ENCODE results near the gene CUL1.

Gene CUL1

DNA sequence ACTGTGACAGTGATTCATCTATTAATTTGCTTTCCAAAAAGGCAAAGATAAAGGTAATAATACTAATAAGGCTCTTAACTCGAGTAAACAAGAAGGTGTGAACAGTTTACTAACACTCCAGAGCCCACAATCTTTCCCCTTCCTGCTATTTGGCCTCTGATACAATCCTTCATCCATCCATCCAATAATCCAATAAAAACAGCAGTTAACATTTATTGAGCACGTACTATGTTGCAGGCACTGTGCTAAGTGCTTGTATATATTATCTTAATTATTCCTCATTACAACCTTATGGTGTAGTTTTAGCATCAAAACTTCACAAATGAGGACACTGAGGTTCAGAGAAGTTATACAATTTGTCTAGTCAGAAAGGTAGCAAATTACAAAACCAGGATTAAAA is 135.9 kb downstream of the CUL1 start:
- in situ Hi-C loops (cut with MboI; ENCODE audit: low sequenced_read_pairs, unreplicated experiment): no loop called here
- DNase-seq (ENCODE audit: low spot score): no peak
- TF ChIP-seq, protein P1, sequence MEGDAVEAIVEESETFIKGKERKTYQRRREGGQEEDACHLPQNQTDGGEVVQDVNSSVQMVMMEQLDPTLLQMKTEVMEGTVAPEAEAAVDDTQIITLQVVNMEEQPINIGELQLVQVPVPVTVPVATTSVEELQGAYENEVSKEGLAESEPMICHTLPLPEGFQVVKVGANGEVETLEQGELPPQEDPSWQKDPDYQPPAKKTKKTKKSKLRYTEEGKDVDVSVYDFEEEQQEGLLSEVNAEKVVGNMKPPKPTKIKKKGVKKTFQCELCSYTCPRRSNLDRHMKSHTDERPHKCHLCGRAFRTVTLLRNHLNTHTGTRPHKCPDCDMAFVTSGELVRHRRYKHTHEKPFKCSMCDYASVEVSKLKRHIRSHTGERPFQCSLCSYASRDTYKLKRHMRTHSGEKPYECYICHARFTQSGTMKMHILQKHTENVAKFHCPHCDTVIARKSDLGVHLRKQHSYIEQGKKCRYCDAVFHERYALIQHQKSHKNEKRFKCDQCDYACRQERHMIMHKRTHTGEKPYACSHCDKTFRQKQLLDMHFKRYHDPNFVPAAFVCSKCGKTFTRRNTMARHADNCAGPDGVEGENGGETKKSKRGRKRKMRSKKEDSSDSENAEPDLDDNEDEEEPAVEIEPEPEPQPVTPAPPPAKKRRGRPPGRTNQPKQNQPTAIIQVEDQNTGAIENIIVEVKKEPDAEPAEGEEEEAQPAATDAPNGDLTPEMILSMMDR (IDR thresholded peaks at IDR 0.05; ENCODE audit: borderline replicate concordance, control extremely low read depth, extremely low read depth, insufficient read depth, missing control alignments): no peak

DNA sequence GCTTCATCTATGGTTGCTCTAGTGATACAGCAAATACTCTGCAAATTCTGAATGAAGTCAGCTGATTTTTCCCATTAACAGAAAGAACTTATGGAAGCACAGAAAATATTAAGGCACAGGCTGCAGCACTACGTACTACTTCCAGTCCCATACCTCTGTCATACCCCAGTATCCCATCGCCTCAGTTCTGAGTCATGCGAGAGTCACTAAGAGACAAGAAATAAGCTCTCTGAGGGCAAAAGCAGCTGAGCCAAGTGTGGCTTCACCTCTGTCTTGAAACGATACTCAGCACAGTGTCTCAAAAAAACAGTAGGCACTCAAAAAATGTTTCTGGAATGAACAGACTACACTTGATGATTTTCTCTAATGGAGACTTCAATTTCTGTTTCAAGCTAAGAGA is 137.2 kb downstream of the CUL1 start:
- no peak for DNase-seq (ENCODE audit: low spot score)
- TF ChIP-seq, protein P1 (IDR thresholded peaks at IDR 0.05; ENCODE audit: borderline replicate concordance, control extremely low read depth, extremely low read depth, insufficient read depth, missing control alignments): no peak

DNA sequence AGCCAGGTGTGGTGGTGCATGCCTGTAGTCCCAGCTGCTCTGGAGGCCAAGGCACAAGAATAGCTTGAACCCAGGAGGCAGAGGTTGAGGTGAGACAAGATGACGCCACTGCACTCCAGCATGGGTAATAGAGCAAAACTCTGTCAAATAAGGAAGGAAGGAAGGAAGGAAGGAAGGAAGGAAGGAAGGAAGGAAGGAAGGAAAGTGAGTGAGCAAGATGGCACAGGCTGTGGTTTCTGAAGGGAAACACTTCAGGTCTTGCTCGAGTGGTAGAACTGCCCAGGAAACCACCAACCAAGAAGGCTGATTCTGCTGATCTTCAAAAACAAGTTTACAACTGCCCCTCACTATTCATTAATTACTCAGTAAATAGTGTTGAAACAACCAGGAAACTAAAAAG is 140.2 kb downstream of the CUL1 start:
- no peak for DNase-seq (ENCODE audit: low spot score)
- TF ChIP-seq, protein P1 (IDR thresholded peaks at IDR 0.05; ENCODE audit: borderline replicate concordance, control extremely low read depth, extremely low read depth, insufficient read depth, missing control alignments): no peak
- in situ Hi-C loops (cut with MboI; ENCODE audit: low sequenced_read_pairs, unreplicated experiment): no loop called here

More for the DNA sequence above, 137.2 kb downstream of the CUL1 start:
- in situ Hi-C loops (cut with MboI; ENCODE audit: low sequenced_read_pairs, unreplicated experiment): no loop called here

DNA sequence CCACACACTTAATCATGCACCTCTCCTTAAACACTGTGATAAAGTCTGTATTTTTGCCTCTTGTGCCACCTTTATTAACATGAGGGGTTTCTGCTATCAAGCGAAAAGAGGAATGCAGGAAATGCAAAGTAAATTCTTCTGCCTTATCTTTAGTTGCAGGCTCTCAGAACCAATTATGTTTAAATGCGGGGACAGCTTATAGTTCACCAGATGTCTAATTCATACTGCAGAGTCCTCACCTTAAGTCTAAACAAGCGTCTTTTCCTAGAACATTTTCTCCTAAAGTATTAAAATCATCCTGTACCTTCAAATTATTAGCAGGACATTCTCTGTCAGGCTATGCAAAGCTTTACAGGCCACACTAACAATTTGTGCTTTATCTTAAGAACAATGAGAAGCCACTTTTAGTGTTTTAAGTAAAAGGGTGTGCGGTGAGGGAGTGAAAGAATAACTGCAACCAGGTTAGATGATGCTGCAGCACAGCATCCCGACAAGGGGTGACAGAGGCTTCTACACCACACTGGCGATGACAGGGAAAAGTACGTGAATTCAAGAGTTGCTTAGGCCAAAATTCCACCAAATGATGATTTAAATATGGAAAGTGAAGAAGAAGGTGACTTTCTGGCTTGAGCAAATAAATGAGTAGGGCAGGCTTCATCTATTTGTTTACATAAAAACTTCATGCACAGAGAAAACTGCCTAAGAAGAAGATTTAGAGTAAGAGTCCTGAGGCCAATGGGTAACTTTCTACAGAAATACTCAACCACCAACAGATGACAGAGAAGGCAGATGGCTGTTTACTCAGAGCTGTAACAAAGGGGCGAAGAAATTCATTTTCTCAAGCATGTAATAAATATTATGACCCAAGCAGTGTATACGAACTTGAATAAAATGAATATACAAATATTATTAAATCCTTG is 149.4 kb downstream of the CUL1 start:
- in situ Hi-C loops (cut with MboI; ENCODE audit: low sequenced_read_pairs, unreplicated experiment): no loop called here
- no peak for DNase-seq (ENCODE audit: low spot score)
- TF ChIP-seq, protein P1 (IDR thresholded peaks at IDR 0.05; ENCODE audit: borderline replicate concordance, control extremely low read depth, extremely low read depth, insufficient read depth, missing control alignments): no peak

DNA sequence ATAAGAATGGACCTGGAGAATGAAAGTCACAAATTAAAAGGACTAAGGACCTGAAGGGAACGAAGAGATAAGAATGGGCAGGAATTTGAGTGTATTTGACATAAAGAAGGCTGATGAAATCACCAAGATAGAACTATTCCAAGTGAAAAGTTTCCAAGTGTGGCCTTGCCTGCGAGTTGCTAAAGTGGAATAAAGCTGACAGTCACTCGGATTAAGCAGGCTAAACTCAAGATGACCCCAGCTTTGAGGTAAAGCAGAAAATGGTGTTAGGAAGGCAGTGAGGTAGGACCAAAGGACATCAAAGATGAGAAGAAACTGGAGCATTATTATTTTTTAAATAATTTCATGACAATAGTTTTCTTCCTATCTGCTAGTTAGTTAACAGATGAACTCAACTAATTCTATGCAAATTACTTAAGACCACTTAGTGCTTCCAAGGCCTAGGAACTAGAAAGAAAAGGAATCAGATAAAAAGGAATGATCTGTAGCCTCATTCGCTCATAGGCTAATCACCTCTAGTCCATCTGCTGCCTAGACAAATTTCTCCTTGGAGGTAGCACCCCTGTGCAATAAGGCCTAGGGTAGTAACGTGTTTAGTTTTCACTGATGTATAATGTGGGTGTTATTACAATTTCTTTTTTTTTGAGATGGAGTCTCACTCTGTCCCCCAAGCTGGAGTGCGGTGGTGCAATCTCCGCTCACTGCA is 150.8 kb downstream of the CUL1 start:
- in situ Hi-C loops (cut with MboI; ENCODE audit: low sequenced_read_pairs, unreplicated experiment): no loop called here
- TF ChIP-seq, protein P1 (IDR thresholded peaks at IDR 0.05; ENCODE audit: borderline replicate concordance, control extremely low read depth, extremely low read depth, insufficient read depth, missing control alignments): no peak
- DNase-seq (ENCODE audit: low spot score): no peak

DNA sequence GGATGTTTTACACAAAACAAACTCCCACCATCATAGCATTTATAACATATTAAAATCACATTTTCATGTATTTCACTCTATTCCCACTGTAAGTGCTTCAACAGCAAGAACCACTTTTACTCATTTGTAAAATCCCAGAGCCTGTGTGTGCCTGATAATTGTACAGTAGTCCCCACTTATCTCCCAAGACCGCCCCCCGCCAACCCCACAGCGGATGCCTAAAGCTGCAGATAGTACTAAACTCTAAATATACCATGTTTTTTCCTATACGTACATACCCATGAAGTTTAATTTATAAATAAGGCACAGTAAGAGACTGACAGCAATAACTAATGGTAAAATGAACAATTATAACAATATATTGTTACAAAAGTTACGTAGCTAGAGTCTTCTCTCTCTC is 151.9 kb downstream of the CUL1 start:
- in situ Hi-C loops (cut with MboI; ENCODE audit: low sequenced_read_pairs, unreplicated experiment): no loop called here
- TF ChIP-seq, protein P1 (IDR thresholded peaks at IDR 0.05; ENCODE audit: borderline replicate concordance, control extremely low read depth, extremely low read depth, insufficient read depth, missing control alignments): no peak
- DNase-seq (ENCODE audit: low spot score): no peak

Measured in GM13976 (cell line).